GM11168 (cell line): ENCODE results near the gene AQP12B.

Source experiments
- in situ Hi-C: fragments of 300-500 bp; cut with MboI; formaldehyde crosslinking; loops from one replicate; pipeline ENCODE4 v1.12.0; 2022; ENCODE audit warnings: low sequenced_read_pairs; ENCODE audit not compliant: unreplicated experiment

Gene AQP12B

DNA sequence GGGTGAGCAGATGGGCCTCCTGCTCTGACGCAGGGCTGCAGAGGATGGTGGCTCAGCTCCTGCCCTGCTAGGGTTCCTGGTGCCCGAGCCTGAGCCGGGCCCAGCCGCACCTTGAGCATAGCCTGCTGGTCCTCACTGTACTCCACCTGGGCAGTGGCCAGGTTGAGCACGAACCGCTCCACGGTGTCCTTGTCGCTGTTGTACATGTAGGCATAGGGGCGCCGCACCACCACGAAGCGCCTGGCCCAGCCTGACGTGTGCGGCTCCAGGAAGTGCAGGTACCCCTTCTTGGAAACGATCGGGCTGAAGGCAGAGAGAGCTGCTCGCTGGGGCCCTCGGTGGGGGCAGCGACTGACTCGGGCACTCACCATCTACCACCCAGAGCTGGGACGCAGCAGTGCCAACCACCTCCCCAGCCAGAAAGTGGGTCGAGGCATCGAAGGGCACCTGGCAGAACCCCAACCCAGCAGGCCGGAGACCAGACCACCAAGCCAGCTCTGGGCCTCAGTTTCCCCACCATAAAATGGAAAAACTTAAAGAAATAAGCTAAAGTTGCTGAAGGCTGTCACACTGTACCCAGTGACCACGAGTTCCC lies 36.3 kb upstream of the AQP12B start:
- in situ Hi-C loops: no loop called here

DNA sequence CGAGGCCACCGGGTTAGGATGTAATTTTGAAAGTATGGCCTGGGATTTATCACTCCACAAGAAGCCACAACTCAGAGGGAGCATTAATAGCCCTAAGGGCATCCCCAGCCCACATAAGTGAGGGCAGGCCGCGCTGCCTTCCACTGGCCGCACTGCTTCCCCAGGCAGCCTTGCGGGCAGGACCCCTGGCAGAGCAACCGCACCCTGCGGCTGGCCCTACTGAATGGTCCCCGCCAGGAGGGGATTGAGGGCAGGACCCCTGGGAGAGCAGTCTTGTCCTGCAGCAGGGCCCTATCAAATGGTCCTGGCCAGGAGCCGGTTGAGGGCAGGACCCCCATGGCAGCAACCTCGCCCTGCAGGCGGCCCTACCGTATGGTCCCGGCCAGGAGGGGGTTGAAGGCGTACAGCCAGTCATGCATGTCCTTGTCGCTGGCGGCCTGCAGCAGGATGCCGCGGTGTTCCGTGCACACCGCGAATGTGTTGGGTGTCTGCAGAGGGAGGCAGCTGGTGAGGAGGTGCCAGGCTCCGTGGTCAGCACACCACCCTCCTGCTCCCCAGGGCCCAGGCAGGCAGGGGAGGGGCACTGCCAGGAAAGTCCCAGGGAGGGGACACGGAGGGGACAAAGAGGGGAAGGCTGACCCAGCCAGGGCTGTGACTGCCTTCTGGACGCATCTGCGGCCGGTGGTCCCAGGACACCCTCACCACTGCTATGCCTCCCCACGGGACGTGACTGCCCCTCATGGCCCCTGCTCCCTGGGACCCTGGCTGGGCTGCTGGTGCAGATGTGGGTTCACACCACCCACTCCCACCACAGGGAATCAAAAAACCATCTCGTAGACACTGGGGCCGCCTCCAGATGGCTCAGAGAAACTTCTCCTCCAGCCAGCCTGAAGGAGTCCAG lies 35.2 kb upstream of the AQP12B start:
- in situ Hi-C loops: no loop called here

DNA sequence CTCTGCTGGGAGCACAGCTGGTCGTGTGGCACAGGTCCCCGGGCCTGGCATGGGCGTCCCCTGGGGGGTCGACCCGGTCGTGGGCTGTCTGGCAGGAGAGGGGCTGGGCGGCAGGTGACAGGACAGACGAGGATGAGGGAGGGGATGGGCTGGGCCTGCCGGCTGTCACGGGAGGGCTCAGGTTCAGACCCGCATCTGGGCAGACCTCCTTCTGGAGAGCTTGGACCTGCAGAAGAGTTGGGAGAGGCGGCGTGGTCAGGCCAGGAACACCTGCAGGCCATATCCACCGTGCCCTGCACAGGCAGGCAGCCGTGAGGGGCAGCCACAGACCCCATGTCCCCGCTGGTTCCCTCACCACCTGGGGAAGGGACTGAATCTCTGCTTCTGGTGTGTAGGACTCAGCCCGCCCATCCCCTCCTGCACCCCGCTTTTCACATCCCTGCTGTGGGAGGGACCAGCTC lies 34.5 kb upstream of the AQP12B start:
- in situ Hi-C loops: no loop called here

DNA sequence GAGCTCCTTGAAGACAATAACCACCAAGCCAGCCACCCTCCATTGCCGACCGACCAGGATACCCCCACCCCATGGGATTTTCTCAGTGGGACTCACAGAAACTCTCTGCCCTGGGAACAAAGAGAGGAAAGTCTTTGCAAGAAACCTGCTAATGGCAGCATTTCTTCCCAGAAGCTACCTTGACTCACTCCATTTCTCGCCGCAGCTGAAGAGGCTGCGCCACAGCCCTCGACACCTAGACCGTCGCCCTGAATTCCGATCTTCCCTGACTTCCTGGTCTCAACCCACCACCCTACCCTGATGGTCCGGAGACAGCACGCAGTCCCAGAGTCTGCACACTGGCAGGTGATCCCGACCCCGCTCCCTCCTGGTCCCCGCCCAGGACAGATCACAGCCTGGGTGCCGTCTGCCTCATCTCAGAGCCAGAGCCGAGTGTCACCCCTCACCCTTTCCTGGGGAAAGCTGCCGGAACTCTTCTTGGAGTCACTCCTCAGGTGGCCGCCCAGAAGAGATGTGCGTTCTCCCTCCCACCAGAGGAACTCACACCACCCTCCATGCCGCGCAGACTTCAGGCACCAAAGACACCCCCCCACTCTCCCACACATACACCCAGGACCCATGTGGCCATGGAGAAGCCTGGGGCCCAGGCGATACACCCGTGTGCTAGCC lies 33.6 kb upstream of the AQP12B start:
- in situ Hi-C loops: no loop called here

DNA sequence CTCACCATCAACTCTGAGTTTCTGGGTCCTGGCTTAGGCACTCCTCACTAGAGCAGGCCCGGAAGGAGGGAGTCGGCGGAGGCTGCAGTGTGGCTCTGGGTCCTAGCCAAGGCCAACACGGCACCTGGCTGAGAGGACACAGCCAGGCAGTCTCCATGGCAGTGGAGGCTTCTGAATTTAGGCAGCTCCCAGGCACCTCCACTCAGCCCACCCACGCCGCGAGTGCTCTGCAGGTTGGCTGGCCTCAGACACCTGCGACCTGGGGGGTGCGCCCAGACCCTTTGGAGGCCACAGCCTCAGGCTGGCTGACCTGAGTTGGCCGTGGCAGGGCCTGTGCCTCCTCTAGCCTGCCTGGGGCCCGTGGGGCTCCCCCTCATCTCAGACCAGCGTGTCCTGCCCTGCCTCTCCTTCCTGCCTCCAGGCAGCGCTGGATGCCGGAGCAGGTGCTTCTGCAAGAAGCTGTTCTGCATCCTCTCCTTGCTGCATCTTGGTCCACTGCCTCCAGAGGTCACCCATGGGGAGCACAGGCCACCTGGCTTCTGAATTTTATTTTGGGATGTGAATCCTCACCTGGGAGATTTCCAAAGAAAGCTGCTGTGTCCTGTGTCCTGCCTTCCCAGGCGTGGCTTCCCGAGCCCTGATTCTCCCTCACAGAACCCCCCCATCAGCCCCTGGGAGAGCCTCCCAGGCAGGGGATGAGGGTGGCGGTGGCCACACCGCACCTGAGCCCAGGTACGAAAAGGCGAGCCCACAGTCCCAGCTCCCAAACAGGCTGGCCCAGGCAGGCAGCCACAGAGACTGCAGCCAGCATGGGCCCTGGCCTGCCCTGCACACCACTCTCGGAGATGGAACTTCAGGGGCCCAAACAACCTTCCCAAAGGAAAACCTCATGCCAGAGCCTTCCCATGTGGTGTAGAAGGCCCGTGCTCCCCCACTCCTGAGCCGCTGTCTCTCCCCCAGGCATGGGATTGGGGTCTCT lies 32.4 kb upstream of the AQP12B start:
- in situ Hi-C loops: no loop called here

DNA sequence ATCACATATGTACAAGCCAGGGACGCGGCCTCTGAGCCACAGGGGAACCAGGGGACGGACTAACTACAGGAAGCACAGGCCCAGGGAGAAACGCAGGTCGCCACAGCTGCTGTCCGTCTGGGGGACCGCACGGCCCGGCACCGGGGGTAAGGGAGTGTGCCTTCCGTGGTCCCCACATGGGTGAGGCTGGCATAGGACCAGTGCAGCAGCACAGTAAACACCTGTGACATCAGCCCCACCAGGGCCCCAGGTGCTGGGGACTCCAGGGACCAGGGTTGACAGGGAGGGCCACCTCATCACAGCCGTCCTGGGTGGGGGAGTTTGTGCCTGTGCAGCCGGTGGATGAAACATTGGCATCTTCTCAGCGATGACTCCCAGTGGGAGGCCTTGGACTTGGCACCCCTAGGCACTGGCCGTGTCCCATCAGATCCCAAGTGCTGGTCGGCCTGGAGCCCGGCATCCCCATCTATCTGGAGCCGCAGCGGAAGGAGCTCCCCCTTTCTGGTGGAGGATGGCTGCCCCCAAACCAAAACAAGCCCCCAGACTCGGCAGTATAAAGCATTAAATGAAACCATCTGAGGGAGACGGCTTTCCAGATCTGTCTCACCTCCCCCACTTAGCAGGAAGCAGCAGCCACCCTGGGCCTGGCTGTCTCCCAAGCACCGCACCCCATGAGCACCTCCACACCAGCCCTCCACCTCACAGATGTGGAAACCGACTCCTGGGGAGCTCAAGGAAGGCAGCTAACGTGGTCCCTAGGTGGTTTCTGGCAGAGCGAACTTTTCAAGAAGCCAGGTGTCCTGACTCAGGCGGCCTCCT lies 31.5 kb upstream of the AQP12B start:
- in situ Hi-C loops: no loop called here

DNA sequence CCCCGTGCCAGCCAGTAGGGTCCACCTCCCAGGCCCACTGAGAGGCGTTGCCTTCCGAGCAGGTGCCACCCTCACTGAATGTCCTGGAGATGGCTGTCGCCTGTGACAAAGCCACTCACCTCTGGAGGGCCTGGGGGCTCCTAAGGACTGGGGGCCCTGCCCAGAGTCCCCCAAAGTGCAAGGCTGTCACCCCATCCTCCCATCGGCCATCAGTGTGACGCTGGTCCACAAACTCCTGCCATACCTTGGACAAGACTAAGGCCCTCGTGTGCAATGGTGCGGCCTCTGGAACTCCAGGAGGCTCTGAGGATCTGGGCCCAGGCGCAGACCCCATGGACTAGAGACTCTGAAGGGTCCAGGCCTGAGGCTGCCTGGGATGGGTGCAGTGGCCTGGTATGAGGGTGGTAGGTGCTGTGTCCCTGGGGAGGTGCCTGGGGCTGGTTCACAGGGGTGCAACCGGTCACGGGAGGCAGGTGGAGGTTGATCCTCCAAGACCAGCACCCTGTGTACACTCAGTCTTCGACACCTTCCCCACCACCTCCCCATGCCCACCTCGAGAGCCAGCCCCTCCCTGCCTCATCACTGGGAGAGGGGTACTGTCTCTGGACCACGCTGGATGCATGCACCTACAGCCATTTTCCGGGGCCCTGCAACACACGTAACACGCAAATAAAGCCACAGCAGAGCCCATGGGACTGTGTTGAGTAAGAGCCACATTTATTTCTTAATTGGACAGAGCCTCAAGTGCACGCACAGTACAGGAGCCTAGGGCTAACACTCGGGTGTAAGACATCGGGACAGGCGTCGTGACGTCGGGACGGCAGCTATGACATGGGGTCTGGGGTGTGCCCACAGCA lies 30.6 kb upstream of the AQP12B start:
- in situ Hi-C loops: no loop called here

DNA sequence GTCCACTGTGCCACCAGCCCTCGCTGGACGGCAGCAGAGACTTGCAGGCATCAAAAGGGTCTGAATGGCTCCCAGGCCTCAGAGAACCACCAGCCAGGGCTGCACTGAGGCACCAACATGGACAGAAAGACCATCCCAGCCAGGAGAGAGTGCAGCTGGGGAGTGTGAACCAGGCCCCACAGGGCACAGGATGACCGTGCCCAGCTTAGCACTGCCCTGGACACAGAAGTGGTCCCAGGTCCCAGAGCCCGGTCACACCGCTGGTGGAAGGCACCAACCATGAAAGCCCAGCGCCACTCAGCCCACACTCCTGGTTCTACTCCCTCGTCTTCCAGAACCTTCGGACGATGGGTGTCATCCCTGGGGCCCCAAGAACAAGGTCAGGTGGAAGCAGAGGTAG lies 29.4 kb upstream of the AQP12B start:
- in situ Hi-C loops: no loop called here

DNA sequence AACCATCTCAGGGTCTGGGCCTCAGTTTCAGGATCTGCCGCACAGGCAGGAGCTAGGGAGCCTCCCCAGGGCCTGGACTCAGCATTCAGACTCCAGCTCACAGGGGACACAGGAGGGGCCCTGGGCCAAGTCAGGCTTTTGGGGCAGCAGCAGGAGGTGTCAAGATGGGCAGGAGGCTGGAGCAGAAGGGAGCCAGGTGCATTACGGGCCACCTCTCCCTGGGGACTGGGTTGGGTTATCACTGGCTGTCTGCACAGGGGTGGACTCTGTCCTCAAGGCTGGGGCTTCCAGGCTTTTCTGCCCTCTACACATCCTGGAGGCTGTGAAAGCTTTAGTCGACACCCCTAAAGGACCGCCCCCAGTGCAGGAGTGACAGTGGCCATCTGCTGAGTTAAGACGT lies 29.0 kb upstream of the AQP12B start:
- in situ Hi-C loops: no loop called here

DNA sequence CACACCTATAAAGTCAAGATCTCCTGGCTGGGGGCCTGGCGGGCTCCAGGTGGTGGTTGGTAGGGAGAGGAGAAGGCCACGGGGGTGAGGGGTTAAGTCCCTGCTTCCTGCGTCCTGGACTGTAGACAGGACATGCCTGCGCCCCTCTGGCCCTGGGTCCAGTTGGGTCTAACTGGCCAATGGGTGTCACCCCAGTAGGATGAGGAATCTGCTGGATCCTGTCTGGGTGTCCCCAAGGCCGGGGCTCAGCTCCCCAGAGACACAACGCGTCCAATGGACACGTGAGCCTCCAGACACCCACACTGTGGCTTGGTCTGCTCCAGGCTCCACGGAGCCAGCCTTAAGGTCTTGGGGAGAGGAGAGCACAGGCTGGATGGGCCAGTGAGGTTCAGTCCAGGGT lies 28.6 kb upstream of the AQP12B start:
- in situ Hi-C loops: no loop called here

DNA sequence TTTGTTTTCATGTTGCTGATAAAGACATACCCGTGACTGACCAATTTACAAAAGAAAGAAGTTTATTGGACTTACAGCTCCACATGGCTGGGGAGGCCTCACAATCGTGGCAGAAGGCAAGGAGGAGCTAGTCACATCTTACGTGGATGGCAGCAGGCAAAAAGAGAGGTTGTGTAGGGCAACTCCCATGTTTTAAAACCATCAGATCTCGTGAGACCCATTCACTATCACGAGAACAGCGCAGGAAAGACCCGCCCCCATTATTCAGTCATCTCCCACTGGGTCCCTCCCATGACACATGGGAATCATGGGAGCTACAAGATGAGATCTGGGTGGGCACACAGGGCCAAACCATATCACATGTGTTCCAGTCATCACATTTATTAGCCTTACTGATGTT lies 25.8 kb upstream of the AQP12B start:
- in situ Hi-C loops: no loop called here

DNA sequence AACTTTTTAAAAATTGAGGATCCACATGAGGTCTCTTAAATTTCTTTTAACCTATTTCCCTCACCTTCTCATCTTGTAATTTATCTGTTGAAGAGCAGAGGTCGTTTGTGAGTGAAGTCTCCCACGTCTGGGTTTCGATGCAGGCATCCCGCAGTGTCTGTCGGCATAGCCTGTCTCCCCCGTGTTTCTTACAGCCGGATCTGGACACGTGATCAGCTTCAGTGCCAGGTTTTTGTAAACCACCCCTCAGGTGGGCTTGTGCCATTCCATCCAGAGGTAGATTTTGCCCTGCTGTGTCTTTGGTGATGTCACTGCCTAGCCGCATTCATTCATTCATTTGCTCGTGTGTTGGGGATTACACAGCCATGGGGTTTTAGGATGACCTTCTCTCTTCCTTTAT lies 25.1 kb upstream of the AQP12B start:
- in situ Hi-C loops: no loop called here

DNA sequence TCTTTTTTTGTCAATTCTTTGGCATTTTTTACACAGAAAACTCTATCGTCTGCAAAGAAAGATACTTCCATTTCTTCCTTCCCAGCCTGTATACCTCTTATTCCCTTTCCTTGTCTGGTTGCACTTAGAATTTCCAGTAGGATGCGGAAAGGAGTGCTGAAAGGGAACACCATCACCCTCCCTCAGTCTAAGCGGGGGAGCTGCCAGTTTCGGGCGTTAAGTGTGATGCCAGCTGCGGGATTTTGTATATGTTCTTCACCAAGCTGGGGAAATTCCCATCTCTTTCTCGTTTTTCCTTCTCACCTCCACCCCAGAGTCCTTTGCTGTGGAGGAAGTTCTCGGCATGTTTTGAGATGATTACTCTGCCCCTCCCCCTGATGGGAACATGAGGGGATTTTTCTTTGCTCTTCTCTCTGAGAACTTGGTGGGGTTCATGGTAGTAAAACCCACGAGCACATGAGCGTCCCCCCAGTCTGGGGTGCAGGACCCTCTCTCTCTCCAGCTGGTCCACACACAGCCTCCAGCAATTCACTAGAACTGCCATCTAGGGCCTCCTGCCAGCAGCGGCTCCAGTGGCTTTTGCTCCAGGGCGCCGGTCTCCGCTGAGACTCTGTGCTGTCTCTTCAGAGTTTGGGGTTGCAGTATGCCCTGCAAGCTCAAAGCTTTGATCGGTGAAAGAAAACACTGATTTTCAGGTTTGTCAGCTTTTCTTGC lies 24.5 kb upstream of the AQP12B start:
- in situ Hi-C loops: no loop called here

DNA sequence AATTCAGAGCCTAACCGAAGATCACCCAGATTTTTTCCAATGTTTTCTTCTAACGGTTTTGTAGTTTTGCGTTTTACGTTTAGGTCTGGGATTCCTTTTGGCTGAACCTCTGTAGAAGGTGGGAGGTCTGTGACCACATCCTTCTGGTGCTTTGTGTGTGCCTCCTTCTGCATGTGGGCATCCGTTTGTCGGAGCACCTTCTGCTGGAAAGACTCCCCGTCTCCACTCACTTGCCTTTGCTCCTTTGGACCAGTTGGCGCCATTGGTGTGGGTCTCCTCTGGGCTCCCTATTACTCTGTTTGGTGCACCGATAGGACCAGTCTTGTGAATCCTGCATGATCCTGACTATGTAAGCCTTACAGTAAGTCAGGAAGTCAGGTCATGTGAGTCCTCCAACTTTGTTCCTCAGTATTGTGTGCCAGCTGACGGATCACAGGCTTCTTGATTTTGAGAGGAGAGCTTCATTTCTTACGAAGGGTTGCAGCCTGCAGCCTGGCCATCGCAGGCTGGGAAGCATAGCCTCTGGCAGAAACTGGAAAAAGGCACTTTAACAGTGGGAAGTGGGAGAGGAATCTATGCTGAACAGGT lies 22.6 kb upstream of the AQP12B start:
- in situ Hi-C loops: no loop called here

DNA sequence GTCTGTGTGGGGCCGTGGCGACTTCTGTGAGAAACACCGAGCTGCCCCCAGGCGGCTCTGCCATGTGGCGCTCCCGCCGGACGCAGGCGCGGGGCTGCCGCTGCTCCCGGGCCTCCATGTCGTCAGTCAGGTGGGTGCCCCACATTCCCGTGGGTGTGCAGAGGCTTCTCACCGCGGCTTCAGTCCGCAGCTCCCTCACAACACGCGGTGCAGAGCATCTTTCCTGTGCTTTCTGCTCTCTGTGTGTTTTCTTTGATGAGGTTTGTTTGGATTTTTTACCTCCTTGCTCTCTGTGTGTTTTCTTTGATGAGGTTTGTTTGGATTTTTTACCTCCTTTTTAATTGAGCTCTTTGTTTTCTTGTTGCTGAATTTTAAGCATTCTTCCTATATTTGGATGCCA lies 22.0 kb upstream of the AQP12B start:
- in situ Hi-C loops: no loop called here

DNA sequence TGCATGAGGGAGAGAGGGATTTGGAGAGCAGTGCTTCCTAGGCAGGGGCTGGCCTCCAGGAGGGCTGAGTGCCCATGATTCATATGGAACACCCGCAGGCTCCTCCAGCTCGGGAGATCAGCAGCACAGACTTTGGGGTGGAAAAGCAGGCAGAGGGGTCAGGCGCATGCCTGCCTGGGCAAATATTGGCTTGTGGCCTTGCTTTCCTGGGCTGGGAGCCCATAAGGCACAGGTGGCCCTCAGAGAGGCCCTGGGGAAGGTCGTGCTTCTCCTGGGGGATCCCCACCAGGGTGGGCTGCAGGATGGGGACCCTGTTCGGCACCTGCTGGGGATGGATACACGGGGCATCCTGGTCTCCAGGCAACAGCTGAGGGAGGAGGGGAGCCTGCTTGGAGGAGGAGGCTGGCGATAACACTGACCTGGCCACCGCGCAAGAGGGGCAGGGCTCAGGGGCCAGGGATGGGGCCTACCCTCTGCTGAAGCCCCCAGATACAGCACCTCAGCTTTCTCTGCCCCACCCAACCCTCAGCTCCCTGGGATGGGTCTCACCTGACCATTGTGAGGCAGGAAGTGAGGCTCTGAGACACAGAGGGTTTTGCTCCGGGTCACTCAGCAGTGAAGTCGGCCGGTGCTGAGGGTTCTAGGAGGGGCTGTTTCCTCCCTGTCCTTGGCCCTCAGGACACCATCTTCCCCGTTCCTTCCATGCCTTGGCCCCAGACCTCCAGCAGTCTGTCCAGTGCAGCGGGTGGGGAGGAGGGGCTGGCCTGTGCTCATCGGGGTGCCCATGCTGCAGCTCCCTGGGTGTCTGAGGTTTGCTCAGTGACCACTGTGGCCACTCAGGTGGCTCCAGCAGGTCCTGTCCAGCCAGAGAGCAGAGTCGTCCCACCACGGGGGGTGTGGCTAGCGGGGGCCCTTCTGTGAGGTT lies 21.0 kb upstream of the AQP12B start:
- in situ Hi-C loops: no loop called here
